Tibial nerve (tissue), 4 donors: ENCODE data around the gene CAPG. TPM values are rescaled to one million over a fixed set of nuclear protein-coding genes. Genes with fewer than 3 reads are reported as not detected.

Experiments used
- DNase-seq, 2 donors: peaks; one replicate each; pipeline ENCODE4 v3.0.0-alpha.2; 2019; ENCODE audit warnings: low spot score in 2 of 2
- H3K27ac ChIP-seq, 4 donors: fragments of 200-600 bp; sonication (generic) in 3 of 4; one replicate each; pipeline ENCODE4 v1.5.1; 2017 to 2019; ENCODE audit warnings: mild to moderate bottlenecking in 1 of 4
- H3K27me3 ChIP-seq, 2 donors: fragments of 200-600 bp; sonication (generic) in 1 of 2; one replicate each; pipeline versions ENCODE4 v1.5.1 to v1.6.0; 2017 to 2019
- H3K36me3 ChIP-seq, 3 donors: fragments of 200-600 bp; sonication (generic); one replicate each; pipeline ENCODE4 v1.5.1; 2018 to 2019
- H3K4me1 ChIP-seq, 4 donors: fragments of 200-600 bp; sonication (generic) in 3 of 4; one replicate each; pipeline ENCODE4 v1.5.1; 2017 to 2019
- H3K4me3 ChIP-seq, 4 donors: fragments of 200-600 bp; sonication (generic) in 3 of 4; one replicate each; pipeline ENCODE4 v1.5.1; 2017 to 2019; ENCODE audit warnings: mild to moderate bottlenecking in 1 of 4, moderate library complexity in 1 of 4
- H3K9me3 ChIP-seq, 4 donors: fragments of 200-600 bp; sonication (generic) in 3 of 4; one replicate each; pipeline ENCODE4 v1.5.1; 2017 to 2019
- CTCF ChIP-seq, 5 experiments: fragments of 200-600 bp in 3 of 5; fragments of 450-650 bp in 2 of 5; sonication (generic) in 3 of 5; IDR thresholded peaks; one replicate each; pipeline ENCODE4 v1.5.1; 2016 to 2019; ENCODE audit warnings: antibody characterized with exemption in 5 of 5, mild to moderate bottlenecking in 3 of 5, moderate library complexity in 2 of 5
- EP300 ChIP-seq, 2 donors: sonication (generic); formaldehyde crosslinking; IDR thresholded peaks; one replicate each; pipeline ENCODE4 v1.6.1; 2017; ENCODE audit warnings: antibody characterized with exemption in 2 of 2, mild to moderate bottlenecking in 1 of 2
- POLR2A ChIP-seq, 2 donors: fragments of 450-650 bp; IDR thresholded peaks; one replicate each; pipeline ENCODE4 v1.6.1; 2017; ENCODE audit warnings: antibody characterized with exemption in 2 of 2, mild to moderate bottlenecking in 2 of 2, moderate library complexity in 2 of 2
- WGBS, 2 donors: methylation state at CpG; one replicate each; pipeline ENCODE4 v1.1.5; 2018; 5-methylcytosine and 5-hydroxymethylcytosine counted together
- total RNA-seq, 4 donors: library from RNA; depleted of rRNA; stranded (reverse); fragments of >200 nt; gene quantifications; one replicate each; pipeline ENCODE4 v1.1.0, GENCODE V29; 2016

The CAPG gene
- total RNA-seq, 4 donors from 2014 or later, result 58.8 to 67.8 (median 67.7) TPM

GRCh38 chr2:85448461-85449213 lies 38.5 kb upstream of the CAPG start:
- DNase-seq, result no peak
- Histone ChIP-seq H3K27me3 (no peaks in the 10 kb centered on the region), H3K36me3 (no peaks in the 10 kb centered on the region), H3K9me3 (no peaks in the 10 kb centered on the region), H3K27ac (no peak overlapping the region), H3K4me3 (no peak overlapping the region), H3K4me1 (peaks cover 0 to 7% (median 2%) of the 10 kb centered on the region in 4 donors)
- 91 to 92% methylated on average over 8 of the region's 8 CpGs for WGBS, 2 donors
- no peak for TF ChIP-seq POLR2A (IDR thresholded peaks at IDR 0.05)
- TF ChIP-seq EP300 (IDR thresholded peaks at IDR 0.05), result no peak
- no peak for TF ChIP-seq CTCF (IDR thresholded peaks at IDR 0.05)

GRCh38 chr2:85447222-85447585 lies 37.0 kb upstream of the CAPG start:
- Histone ChIP-seq H3K27ac (no peak overlapping the region), H3K27me3 (no peaks in the 10 kb centered on the region), H3K4me3 (no peak overlapping the region), H3K4me1 (peaks cover 0 to 7% (median 2%) of the 10 kb centered on the region in 4 donors), H3K36me3 (no peaks in the 10 kb centered on the region), H3K9me3 (no peaks in the 10 kb centered on the region)
- TF ChIP-seq POLR2A (IDR thresholded peaks at IDR 0.05), result no peak
- DNase-seq, result no peak
- WGBS, 2 donors, result 66 to 85% methylated on average over 8 of the region's 8 CpGs

DNA sequence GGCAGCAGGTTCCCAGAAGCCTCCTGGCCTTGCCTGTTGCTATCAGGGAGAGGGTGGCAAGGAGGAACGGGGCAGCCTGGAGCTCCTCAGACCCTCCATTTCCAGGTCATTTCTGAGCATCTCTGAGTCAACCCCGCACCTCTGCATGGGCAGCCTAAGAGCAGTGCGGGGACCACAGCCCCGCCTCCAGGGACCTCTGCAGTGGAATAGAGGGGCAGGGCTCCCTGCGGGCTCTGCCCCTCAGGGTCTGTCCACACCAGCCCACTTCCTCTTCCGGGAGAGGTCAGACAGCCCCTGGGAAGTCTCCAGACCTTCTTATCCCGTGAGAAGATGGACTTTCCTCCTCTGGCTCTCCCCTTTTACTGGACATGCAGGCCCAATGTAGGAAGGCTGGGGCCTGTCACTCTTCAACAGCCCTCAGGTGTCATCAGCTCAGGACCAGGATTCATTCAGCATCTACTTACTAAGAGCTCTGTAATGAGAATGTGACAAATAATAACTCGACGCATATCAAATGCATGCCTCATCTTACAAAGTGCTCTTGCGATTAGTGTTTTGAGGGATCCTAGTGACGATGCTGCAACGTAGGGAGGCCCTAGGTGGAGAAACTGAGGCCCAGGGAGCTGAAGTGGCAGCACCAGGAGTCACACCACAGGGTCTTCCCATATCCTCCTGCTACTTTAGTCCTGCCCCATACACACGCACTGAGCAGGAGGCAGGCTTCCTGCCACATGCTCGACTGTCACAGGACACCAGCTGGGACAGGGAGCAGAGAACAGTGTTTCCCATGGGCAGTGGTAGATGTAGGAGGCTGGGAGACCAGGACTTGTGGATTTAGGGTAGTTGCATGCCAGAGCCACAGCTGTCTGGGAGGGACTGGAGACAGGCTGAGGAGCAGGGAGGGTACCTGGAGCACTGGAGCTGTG lies 36.4 kb upstream of the CAPG start:
- DNase-seq, result no peak
- WGBS, 2 donors, result 59 to 79% methylated on average over 11 of the region's 14 CpGs
- Histone ChIP-seq H3K27me3 (no peaks in the 10 kb centered on the region), H3K4me3 (no peak overlapping the region), H3K36me3 (no peaks in the 10 kb centered on the region), H3K27ac (peak overlapping the region in 3 of 4 donors; percentile 12 to 55 (median 51)), H3K9me3 (no peaks in the 10 kb centered on the region), H3K4me1 (peaks cover 0 to 7% (median 2%) of the 10 kb centered on the region in 4 donors)
- no peak for TF ChIP-seq CTCF (IDR thresholded peaks at IDR 0.05)

- TF ChIP-seq CTCF (IDR thresholded peaks at IDR 0.05), result no peak
- no peak for TF ChIP-seq EP300 (IDR thresholded peaks at IDR 0.05)
- no peak for TF ChIP-seq POLR2A (IDR thresholded peaks at IDR 0.05)
- H3K4me1 ChIP-seq, result peaks cover 0 to 7% (median 2%) of the 10 kb centered on the region in 4 donors
- no peaks in the 10 kb centered on the region for H3K27me3 ChIP-seq
- H3K4me3 ChIP-seq, result no peak overlapping the region
- peak overlapping the region in 3 of 4 donors; percentile 12 to 55 (median 51) for H3K27ac ChIP-seq
- WGBS, 2 donors, result 91 to 92% methylated on average over 5 of the region's 5 CpGs
- H3K36me3 ChIP-seq, result no peaks in the 10 kb centered on the region
- DNase-seq, result no peak
- no peaks in the 10 kb centered on the region for H3K9me3 ChIP-seq
Observed at GRCh38 chr2:85445316-85446295, 35.4 kb upstream of the CAPG start.

GRCh38 chr2:85444629-85445172 lies 34.5 kb upstream of the CAPG start:
- no peak overlapping the region for H3K27ac ChIP-seq
- WGBS, 2 donors, result 83 to 85% methylated on average over 6 of the region's 6 CpGs

More at GRCh38 chr2:85444629-85445172, 34.5 kb upstream of the CAPG start:
- Histone ChIP-seq H3K36me3 (no peaks in the 10 kb centered on the region), H3K4me1 (peaks cover 0 to 7% (median 2%) of the 10 kb centered on the region in 4 donors), H3K9me3 (no peaks in the 10 kb centered on the region), H3K27me3 (no peaks in the 10 kb centered on the region), H3K4me3 (no peak overlapping the region)
- TF ChIP-seq CTCF (IDR thresholded peaks at IDR 0.05) (no peak), EP300 (IDR thresholded peaks at IDR 0.05) (no peak), POLR2A (IDR thresholded peaks at IDR 0.05) (no peak)
- no peak for DNase-seq
